HG02973 (cell line): ENCODE measurements around the gene NANOS3.

Source experiments
- ATAC-seq: cut with Tn5 transposase; IDR thresholded peaks from one replicate; pipeline ENCODE4 v1.9.1; 2021; ENCODE audit warnings: moderate library complexity; ENCODE audit not compliant: unreplicated experiment

The NANOS3 gene

DNA sequence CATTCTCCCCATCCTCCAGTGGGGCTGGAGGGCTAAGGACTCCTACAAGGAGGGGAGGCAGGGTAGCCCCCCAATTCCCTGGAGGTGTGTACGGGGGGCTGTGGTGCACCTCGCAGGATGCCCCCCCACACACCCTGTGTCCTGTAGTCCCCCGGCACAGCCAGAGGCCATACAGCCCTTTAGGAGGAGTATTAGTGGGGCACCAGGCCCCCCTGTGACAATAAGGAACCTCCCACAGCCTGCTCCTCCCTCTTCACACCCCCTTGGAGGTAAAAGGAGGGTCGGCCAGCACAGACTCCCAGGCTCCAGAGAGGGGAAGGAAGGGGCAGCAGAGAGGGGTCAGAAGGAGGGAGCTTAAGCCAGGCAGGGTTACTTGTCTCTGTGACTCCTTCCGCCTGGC is at the start of gene NANOS3:
Gene NANOS3 (plus strand): TSS at position 301 of the 400 bp plus-strand sequence. CDS start 115 bp downstream, outside the sequence.
- ATAC-seq = no peak

DNA sequence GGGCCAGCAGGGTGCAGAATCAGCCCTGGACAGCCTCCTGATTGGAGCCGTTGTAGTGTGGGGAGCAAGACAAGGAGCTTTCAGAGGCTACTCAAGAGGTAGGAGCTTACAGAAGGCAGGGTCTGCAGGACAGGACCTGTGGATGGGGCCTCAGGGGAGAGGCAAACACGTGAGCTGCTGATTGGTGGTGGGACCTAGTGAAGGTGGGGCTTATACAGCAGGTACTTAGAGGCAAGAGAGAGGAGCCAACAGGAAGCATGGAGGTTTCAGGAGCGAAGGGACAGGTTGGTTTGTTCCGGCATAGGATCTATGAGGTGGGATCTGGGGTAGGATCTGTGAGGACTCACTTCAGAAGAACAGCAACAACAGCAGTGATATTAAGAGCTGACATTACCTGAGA is 49.3 kb upstream of the NANOS3 start:
- no peak for ATAC-seq

DNA sequence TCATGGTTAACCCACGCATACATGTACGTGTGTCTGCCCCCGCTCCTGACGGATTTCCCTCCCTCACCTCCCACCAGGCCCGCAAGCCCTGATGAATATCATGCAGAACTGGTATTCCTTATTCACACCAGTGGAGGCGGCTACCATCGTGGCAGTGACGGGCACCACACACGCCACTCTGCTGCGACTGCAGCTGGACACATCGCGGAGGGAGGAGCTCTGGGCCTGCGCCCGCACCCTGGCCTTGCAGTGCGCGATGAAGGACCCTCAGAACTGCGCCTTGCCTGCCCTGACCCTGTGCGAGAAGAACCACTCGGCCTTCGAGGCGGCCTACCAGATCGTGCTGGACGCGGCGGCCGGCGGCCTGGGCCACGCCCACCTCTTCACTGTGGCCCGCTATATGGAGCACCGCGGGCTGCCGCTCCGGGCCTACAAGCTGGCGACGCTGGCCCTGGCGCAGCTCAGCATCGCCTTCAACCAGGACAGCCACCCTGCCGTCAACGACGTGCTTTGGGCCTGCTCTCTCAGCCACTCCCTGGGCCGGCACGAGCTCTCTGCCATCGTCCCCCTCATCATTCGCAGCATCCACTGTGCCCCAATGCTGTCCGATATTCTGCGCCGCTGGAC is 46.7 kb upstream of the NANOS3 start:
- ATAC-seq = no peak

DNA sequence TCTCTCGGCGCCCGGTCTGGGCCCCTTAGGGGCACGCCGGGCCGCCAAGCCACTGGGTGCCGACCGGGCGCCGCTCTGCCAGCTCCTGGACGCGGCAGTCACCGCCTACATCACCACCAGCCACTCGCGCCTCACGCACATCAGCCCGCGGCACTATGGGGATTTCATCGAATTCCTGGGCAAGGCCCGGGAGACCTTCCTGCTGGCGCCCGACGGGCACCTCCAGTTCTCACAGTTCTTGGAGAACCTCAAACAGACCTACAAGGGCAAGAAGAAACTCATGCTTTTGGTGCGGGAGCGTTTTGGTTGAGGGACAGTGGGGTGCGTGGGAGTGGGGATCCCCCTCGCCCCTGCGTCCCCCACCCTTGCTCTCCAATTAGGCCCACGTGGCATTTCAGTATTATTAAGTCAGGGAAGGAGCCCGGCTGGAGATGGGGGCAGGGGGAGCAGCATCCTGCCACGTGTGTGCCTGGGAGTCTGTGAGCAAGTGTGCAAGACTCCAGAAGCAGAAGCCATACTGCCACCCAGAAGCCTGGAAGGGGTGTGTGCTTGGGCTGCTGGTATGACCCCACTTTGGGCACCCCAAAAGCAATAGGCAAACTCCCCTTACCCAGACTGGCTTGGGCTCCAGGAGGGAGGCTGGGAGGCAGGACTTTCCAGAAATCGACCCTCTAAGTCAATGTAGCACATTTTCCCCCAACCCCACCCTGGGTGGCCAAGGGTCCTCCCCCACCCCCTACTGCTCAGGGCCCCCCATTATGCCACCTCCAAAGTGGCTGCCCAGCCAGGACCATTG is 46.0 kb upstream of the NANOS3 start:
- no peak for ATAC-seq

DNA sequence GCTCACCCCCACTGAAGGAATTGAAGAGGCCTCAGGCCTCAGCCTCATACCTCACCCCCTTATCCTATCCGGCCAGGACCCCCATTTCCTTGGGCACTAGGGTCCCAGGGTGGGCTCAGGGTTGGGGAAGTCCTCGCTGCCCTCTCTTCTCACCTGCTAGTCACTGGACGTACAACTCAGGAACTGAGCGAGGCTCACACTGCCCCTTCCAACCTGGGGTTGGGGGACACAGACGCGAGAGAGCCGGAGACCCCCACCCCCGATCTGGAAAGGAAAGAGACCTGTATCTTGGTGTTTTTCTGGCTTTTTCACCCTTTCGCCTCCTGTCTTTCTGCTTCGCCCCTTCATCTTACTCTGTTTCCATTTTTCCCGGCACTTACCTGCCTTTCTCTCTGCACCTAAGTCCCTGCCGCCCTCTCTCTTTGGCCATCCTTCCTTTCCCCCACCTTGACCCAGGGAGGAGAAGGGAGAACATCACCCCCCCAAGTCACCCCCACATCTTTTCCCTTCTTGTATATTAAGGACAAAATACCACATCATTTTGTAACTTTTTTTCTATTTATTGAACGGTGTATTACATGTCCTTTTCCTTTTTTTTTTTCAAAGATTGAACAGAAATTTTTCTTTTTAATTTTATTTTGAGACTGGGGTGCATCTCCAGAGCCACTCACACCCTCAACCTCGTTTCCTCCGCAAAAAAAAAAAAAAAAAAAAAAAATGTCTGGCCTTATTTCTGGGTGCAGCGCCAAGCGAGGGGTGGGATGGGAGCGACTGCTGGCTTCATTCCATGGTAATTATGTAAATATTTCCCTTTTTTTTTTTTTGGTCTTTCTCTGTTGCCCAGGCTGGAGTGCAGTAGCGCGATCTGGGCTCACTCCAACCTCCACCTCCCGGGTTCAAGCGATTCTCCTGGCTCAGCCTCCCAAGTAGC is 45.1 kb upstream of the NANOS3 start:
- no peak for ATAC-seq

DNA sequence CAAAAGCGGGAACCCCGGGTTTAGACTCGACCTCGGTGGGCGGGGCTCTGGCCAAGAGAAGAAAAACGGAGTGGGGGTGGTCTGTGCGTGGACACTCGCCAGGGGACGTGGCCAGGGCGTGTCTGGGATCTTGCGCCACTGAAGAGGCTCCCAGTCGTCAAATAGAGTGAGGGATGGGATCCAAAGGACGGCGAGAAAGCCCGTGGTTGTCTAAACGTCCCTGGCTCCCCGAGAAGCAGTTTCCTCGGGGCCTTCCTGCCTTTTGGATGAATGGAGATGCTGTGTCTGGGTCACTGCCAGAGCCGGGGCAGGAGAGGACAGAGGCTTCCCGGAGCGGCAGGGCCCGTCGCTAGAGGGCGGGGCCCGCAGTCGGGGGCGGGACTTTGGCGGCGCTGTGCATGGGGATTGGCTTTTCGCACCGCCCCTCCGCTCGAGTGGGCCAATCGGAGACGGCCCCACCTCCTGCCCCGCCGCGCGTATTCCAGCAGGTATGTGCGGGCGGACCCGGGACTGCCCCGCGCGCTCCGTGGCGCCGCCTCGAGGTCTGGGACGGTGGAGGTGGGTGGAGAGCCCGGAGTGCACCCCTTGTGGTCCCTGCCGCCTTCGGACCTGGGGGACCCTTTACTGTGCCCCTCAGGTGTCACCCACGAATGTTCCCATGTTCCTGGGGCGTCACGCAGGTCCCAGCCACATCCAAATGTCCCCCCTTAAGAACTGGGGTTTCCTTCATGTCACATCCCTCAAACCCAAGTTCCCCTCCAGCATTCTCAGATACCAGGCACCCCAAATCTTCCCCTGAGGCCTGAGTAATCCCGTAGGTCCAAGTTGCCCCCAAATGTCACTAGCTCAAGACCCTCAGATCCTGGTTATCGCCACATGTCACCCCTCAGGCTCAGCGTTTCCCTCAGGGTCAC is 43.3 kb upstream of the NANOS3 start:
- ATAC-seq = peak; percentile 66

DNA sequence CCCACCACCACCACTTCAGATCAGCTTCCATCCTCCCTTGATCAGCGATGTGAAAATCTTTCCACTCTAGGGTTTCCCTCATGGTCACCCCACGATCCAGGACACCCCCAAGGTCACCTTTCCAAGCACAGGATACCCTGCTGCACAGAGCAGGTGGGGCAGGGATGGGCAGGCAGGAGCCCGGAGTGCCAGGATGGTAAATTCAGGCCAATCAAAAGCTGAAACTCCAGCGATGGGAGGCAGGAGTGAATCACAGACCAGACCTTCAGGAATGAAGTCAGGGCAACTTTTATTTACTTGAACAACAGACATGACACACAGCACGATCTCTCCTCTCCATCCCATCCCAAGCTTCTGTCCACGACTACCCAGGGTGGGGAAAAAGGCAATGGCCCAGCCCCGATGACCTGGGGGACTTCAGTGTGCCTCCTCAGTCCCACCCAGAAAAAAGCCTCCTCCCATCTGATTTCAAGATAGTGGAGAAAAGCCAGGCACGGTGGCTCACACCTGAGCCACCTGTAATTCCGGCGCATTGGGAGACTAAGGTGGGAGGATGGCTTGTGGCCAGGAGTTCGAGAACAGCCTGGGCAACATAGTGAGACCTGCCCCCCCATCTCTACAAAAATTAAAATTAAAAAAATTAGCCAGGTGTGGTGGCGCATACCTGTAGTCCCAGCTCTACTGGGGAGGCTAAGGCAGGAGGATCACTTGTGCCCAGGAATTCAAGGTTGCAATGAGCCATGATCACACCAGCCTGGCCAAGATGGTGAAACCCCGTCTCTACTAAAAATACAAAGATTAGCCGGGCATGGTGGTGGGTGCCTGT is 42.5 kb upstream of the NANOS3 start:
- no peak for ATAC-seq

DNA sequence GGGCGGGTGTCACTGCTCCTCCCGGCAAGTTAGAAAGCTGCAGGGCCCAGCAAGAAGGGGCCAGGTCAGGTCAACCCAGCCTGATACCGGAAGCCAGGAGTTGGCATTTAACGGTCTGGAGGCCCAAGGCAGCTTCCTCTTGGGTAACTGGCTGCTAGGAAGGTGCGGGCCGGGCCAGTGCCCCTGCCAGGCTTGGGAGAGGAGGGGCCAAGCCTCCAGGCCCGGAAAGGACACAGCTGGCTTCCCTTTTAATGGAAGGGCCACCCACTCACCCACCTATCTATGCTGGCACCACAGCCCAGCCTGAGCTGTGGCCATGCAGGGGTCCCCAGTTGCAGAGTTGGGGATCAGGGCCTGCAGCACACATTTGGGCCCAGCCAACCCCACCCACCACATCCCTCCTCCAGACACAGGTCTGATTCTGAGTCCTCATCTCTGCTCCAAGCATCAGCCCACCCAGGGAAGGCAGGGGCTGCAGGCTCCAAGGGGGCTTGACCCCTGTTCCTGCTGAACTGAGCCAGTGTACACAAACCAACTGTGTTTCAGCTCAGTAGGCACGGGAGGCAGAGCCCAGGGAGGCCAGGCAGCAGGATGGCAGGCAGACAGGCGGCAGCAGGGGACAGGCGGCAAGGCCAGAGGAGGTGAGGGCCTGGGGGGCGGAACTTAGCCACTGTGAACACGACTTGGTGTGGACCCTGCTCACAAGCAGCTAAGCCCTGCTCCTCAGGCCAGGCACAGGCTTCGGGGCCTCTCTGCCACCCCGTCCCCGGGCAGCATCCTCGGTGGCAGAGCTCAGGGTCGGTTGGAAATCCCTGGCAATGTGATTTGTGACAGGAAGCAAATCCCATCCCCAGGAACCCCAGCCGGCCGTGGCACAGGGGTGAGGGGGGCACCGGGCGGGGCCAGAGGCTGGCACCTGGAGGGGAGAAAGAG is 40.9 kb upstream of the NANOS3 start:
- ATAC-seq = no peak

DNA sequence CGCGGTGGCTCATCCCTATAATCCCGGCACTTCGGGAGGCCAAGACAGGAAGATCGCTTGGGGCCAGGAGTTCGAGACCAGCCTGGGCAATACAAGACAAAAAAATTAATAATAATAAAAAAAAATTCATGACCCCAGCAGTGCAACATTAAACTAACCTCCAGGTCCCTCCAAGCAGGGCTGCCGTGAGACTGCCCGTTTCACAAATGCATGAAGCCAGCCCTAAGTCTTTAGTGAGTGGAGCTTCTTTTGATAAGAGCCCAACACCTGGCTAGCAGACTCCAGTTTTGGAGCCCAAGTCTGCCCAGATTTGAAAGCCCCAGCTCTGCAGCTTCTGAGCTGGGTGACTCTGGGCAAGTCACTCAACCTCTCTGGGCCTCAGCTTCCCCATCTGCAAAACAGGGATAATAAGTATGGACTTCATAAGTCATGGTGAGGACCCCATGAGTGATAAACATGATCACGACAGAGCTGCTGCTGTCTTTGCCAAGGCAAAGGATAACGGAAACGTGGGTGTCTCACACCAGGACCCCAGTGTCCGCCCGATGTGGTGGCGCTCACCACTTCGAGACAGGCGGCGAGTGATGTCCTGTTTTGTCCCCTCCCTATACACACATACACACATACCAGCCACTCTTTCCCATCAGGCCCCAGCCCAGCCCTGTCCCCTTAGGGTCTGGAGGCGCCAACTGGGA is 38.4 kb upstream of the NANOS3 start:
- no peak for ATAC-seq

DNA sequence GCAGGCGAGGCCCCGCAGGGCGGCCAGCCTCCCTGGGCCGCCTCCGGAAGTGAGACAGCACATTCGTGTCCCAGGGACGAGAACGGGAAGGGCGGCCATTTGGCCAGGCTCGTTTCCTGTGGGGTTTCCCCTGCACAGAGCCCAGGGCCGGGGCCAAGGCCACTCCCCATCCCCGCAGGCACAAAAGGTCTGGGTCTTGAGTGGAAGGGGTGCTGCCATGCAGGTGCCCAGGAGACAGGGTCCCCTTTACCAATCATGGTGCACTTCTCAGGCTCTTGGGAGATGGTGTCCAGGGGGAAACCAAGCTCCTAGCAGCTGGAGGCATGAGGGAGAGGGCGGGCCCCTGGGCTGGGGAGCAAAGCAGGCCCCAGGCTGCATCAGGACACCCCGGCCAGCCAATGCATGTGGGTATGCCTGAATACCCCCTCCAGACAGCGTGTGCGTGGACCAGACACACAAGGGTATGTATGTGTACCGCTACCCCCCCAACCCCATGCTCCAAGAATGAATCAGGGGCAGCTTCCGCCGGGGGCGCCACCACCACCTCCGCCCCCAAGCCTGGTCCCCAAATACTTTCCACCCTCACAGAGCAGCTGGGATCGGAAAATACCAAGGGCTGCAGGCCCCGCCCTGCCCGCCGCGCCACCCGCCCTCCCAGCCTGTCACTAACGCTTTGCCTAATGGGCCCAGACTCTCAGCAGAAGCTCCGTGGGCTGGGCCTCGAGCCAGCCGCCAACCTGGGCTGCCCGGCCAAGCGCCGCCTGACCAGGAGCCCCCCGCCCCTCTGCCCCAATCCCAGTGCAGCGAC is 37.6 kb upstream of the NANOS3 start:
- peak; percentile 31 for ATAC-seq

DNA sequence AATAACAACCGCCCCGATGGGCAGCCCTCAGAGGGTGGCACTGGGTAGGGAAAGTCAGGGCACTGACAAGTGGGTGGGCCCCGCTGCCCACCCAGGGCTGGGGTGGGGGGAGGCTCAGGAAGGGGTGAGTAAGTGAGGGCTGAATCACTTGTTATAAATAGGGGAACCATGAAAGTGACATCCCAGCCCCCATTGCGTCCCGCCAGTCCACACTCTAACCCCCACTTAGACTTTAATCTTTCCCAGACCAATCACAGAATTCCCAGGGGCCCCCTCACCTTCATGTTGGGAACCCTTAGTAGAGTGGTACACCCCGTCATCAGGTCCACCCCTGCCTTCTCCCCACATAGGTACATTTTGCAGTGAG is 37.0 kb upstream of the NANOS3 start:
- ATAC-seq = peak; percentile 8

DNA sequence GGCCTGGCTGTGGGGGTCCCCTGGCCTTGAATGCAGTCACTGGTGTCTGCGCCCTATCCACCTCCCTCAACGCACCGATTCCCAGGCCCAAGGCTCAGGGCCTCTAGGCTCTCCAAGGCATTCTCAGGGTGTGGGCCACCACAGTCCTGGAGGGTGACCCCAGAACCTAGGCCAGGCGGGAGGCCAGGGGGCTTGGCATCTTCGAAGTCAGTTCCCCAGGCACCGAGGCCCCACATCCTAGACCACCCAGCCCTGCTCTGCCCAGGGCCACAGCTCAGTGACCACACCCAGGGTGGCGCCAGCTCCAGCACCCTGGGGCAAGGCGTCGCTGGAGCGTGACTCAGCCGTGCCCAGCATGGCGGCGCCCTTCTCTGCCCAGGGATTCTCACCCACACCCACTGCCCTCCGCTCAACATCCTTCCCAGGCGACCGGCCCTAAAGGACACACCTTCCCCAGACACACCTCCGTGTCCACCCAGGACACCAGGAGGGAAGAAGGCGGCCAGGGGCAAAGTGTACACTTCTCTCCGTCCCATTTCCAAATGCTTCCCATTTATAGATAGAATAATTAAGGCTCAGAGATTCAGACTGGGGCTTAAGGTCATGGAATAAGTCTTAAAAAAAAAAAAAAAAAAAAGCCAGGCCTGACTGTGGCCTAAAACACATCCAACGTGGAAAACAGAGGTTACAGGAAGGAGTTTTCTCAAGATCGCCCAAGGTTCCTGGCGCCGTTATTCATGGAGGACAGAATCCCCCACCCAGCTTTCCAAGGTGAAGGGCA is 36.4 kb upstream of the NANOS3 start:
- ATAC-seq = no peak

DNA sequence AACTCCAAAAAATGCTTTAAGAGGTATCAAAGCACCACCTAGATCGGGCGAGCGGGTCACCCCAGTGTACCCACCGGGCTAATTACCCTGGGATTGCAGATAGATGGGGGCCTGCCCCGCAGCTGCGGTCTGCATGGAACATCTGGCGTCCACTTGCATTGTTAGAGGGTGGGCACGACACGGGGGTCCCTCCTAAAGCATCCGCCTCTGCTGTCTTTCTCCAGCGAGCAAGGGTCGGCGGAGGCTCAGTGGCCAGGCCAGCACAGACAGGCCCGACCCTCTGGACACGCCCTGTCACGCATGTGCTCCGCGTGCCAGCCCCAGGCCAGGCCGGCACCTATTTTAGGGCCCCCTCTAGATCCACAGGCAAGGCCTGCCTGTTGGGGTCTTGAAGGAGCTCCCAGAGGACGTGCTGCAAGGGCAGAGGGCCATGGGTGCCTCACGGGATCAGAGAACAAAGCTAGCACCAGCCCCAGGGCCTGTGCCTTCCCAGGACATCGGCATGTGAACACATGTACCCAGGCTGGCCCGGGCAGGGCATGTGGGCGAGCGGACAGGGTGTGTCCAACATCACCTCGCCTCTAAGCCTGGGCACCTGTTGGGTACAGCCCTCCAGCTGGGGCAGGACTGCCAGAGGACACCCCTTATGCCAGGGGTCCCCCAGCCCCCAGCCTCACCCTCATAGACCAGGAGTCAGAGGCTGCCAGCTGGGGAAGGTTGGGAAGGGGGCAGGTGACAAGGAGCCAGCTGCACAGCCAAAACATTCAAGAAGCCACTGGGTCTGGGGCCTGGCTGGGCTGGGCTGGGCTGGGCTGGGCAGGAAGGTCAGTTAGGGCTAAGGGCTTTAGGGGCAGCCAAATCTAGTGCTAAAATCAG is 35.6 kb upstream of the NANOS3 start:
- ATAC-seq = no peak

DNA sequence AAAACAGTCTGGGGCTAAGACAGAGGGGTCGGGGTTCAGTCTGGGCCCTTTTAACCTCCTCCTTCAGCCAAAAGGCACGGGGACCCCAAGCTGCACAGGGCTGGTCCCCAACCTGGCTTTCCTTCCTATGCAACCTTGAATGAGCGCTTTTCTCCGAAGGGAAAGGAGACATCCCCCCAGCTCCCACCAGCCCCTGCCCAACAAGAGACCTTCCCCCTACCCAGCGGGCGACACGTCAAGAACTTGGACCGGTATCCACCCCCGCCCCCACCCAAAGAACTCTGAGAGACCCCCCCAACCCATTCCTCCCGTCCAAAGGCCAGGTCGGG is 35.0 kb upstream of the NANOS3 start:
- ATAC-seq = no peak

DNA sequence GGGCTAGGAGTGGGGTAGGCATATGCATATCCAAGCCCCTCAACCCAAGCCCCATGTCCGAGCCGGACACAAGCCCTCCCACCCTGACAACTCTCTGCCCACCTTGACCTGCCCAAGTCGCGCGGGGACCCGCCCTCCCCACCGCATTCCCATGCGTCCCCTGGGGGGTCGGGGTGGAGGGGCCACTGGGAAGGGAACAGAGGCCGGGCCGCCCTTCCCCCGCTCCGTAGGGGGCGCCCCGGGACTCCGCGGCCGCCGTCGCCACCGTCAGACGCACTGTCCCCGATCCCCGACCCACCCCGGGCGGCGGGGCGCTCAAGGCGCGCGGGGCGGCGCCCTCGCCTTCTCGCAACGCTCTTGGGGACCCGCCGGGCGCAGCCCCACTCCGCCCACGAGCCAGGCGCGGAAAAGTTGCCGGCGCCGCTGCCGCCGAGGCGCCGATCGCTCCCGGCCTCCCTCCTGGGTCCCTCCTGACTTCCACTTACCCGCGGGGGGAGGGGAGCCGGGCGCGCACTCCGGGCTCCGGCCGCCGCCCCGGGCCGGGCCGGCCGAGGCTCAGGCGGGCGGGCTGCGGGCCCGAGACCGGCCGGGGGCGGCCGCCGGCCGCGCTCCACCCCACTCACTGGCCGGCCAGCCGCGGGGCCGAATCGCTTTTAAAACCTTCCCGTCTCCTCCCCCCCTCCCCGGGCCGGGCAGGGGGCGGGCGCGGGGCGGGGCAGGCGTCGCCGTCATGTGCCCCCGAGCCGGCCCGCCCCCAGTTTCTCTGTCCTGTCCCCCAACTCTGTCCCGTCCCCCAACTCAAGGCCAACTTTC is 34.4 kb upstream of the NANOS3 start:
- ATAC-seq = no peak
